Iris pigment epithelial cell (primary cell): Measurements from ENCODE around the gene ZNF22.

ENCODE experiments used
- DNase-seq: peaks from one replicate; pipeline ENCODE4 v3.0.0-alpha.2; 2011; ENCODE audit warnings: low read depth

Gene ZNF22

GRCh38 chr10:45015590-45015989 is 14.9 kb downstream of the ZNF22 start:
- no peak for DNase-seq

GRCh38 chr10:45023426-45023825 is 22.7 kb downstream of the ZNF22 start:
- DNase-seq: peak; percentile 66

DNA sequence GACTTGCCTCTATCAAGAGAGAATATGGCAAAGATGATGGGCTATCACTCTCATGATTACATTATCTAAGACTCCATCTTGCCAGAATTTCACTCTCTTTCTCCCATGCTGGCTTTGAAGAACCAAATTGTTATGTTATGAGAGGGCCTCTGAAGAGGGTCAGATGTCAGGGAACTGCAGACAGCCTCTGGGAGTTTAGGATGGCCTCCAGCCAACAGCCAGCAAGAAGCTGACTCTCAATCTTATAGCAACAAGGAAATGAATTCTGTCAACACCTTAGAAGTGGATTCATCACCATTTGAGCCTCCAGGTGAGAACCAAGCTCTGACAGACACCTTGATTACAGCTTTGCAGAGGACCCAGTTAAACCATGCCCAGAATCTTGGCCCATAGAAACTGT is 33.6 kb downstream of the ZNF22 start:
- DNase-seq: peak; percentile 35

- no peak for DNase-seq
Measured at GRCh38 chr10:45035673-45036072, 35.0 kb downstream of the ZNF22 start.

- peak; percentile 74 for DNase-seq
Measured at GRCh38 chr10:45040921-45041542, 40.3 kb downstream of the ZNF22 start.

- no peak for DNase-seq
Measured at GRCh38 chr10:45044290-45044689, 43.6 kb downstream of the ZNF22 start.

DNA sequence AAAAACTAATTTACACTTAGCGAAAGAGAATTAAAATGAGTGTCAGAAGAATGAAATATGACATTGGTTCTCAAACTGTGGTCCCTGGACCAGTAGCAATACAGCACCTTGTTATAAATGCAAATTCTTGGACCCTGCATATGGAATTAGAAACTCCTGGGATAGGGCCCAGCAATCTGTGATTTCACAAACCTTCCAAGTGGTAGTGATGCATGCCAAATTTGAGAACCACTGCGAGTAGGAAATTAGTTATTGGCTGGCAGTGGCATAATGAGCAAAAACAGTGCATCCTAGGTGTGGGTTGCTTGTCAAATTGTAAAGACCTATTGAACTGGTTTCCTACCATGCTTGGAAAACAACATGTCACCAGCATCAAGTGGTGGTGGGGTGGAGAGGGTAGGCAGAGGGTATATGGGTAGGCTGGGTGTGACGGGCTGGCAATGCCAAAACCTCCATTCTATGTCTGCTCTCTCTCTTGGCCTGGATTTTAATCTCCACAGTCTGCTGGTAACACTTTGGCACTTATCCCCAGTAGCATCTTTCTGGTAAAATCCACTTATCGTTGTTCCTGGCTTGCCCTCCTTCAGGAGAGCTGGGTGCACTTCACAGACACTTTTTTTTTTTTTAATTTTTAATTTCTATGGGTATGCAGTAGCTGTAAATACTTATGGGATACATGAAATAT is 50.0 kb downstream of the ZNF22 start:
- DNase-seq: no peak

- peak; percentile 52 for DNase-seq
Measured at GRCh38 chr10:45052700-45053099, 52.0 kb downstream of the ZNF22 start.

- DNase-seq: peak; percentile 7
Measured at GRCh38 chr10:45053569-45054100, 52.9 kb downstream of the ZNF22 start.
